H1 (cell line): ENCODE data around the gene NELL1.

Source experiments
- BACH1 ChIP-seq: IDR thresholded peaks from 2 replicates; pipeline ENCODE4 v1.6.1; 2012; ENCODE audit warnings: low read length, improper control_type of control experiment
- CBX5 ChIP-seq: fragments of 300-800, 300-1000 bp; sonication (generic); IDR thresholded peaks from 2 replicates; pipeline ENCODE4 v1.7.1; 2016; ENCODE audit warnings: antibody characterized with exemption, low read length, low read depth
- CBX8 ChIP-seq: fragments of 300-800, 300-1000 bp; sonication (generic); IDR thresholded peaks from 2 replicates; pipeline ENCODE4 v1.7.1; 2016; ENCODE audit warnings: low read depth, low read length, borderline replicate concordance
- CREB1 ChIP-seq: IDR thresholded peaks from 2 replicates; pipeline ENCODE4 v1.6.1; 2012; ENCODE audit warnings: inconsistent platforms
- CTCF ChIP-seq, 3 experiments: IDR thresholded peaks; 1 replicate in 2 of 3; 2 replicates in 1 of 3; pipeline versions ENCODE4 v1.5.1 to v1.6.1; 2011; ENCODE audit warnings: low read length in 3 of 3, mild to moderate bottlenecking in 3 of 3, inconsistent platforms in 2 of 3, low read depth in 1 of 3, moderate library complexity in 1 of 3; ENCODE audit not compliant: insufficient read depth in 1 of 3; ENCODE audit errors: control extremely low read depth in 1 of 3
- EZH2 ChIP-seq: fragments of 200-600 bp; sonication (generic); IDR thresholded peaks from 2 replicates; pipeline ENCODE4 v1.7.1; 2012; ENCODE audit warnings: low read depth, mild to moderate bottlenecking, moderate library complexity, low read length, inconsistent platforms; ENCODE audit not compliant: severe bottlenecking
- GABPA ChIP-seq: IDR thresholded peaks from 2 replicates; pipeline ENCODE4 v1.6.1; 2011; ENCODE audit warnings: mild to moderate bottlenecking, low read length, moderate library complexity, borderline replicate concordance; ENCODE audit not compliant: insufficient read depth
- PHF8 ChIP-seq: fragments of 200-600 bp; sonication (generic); conservative IDR thresholded peaks from 2 replicates; pipeline ENCODE4 v1.7.1; 2012; ENCODE audit warnings: low read depth, mild to moderate bottlenecking, inconsistent platforms, low read length, moderate library complexity
- POLR2A ChIP-seq, 2 experiments: IDR thresholded peaks; 1 replicate in 1 of 2; 2 replicates in 1 of 2; pipeline ENCODE4 v1.6.1; 2011; ENCODE audit warnings: low read depth in 2 of 2, low read length in 2 of 2, mild to moderate bottlenecking in 2 of 2; ENCODE audit errors: control extremely low read depth in 1 of 2
- POLR2AphosphoS5 ChIP-seq: IDR thresholded peaks from 2 replicates; pipeline ENCODE4 v1.6.1; 2011; ENCODE audit warnings: low read depth, low read length
- RXRA ChIP-seq: IDR thresholded peaks from 2 replicates; pipeline ENCODE4 v1.6.1; 2011; ENCODE audit warnings: low read depth, mild to moderate bottlenecking, low read length, moderate library complexity; ENCODE audit not compliant: insufficient read depth
- SP1 ChIP-seq: IDR thresholded peaks from 2 replicates; pipeline ENCODE4 v1.6.1; 2011; ENCODE audit warnings: low read depth, low read length
- SP2 ChIP-seq: IDR thresholded peaks from 2 replicates; pipeline ENCODE4 v1.6.1; 2012; ENCODE audit warnings: mild to moderate bottlenecking, low read length, inconsistent platforms
- TF ChIP-seq, protein P1 (sequence below): IDR thresholded peaks from 2 replicates; pipeline ENCODE4 v1.6.1; 2012; ENCODE audit warnings: inconsistent platforms

GRCh38 chr11:21072558-21072957, 403.2 kb downstream of the NELL1 start:
- TF ChIP-seq SP2 (no peak), CTCF (IDR thresholded peaks at IDR 0.05; ENCODE audit: control extremely low read depth in 1 of 3, insufficient read depth in 1 of 3, low read depth in 1 of 3, low read length in 3 of 3) (no peak), SP1 (no peak), RXRA (no peak), CREB1 (no peak), POLR2AphosphoS5 (no peak), CBX8 (no peak), POLR2A (IDR thresholded peaks at IDR 0.05; ENCODE audit: control extremely low read depth in 1 of 2, low read depth in 2 of 2, low read length in 2 of 2) (no peak), CBX5 (no peak), EZH2 (no peak), PHF8 (no peak), BACH1 (no peak), GABPA (no peak)
- TF ChIP-seq, protein P1, sequence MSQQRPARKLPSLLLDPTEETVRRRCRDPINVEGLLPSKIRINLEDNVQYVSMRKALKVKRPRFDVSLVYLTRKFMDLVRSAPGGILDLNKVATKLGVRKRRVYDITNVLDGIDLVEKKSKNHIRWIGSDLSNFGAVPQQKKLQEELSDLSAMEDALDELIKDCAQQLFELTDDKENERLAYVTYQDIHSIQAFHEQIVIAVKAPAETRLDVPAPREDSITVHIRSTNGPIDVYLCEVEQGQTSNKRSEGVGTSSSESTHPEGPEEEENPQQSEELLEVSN: no peak
